ENCODE measurements around the gene FGF10.

Gene FGF10

DNA sequence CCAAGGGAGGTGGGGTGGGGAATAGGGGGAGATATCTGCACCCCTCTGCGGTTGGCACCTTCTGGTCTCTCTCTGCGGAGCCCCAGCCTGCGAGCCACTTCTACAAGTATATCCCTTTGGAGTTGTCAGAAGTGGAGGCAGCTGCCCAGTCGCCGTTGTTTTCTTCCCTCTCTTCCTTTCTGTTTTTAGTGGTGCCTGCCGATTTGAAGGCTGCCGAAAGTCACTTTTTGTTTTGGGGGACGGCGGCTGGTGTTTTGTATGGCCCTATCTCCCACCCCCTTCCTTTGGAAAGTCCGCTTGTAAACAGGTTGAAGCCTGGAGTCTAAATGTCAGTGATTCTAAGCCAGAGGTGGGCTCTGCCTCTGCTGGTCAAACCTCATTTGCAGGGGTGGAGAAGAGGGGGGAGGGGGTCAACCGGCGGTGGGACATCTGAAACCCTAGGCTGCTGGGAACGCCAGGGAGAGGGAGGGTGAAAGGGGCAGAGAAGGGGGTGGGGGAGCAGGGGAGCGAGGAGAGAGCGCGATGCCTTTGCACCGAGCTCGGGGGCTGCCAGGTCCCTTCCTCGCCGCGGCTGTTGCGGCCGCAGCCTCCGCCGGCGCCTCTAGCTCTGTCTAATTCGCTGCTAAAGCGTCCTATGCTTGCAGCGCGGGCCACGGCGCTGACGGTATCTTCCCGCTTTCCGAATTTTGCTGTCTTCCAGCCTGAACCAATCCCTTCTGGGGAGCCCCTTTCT is at the start of gene FGF10:
FGF10 (minus strand) TSS at position 331 of the 733 bp plus-strand sequence. CDS start 738 bp downstream, outside the sequence.
- H3K27ac ChIP-seq = no peak within 1 kb of the TSS
- no peak for TF ChIP-seq ZFX (IDR thresholded peaks at IDR 0.05; ENCODE audit: borderline replicate concordance)
- TF ChIP-seq, protein P1, sequence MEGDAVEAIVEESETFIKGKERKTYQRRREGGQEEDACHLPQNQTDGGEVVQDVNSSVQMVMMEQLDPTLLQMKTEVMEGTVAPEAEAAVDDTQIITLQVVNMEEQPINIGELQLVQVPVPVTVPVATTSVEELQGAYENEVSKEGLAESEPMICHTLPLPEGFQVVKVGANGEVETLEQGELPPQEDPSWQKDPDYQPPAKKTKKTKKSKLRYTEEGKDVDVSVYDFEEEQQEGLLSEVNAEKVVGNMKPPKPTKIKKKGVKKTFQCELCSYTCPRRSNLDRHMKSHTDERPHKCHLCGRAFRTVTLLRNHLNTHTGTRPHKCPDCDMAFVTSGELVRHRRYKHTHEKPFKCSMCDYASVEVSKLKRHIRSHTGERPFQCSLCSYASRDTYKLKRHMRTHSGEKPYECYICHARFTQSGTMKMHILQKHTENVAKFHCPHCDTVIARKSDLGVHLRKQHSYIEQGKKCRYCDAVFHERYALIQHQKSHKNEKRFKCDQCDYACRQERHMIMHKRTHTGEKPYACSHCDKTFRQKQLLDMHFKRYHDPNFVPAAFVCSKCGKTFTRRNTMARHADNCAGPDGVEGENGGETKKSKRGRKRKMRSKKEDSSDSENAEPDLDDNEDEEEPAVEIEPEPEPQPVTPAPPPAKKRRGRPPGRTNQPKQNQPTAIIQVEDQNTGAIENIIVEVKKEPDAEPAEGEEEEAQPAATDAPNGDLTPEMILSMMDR (IDR thresholded peaks at IDR 0.05) = peak; percentile 6; the same call in 1 of the 2 replicates

DNA sequence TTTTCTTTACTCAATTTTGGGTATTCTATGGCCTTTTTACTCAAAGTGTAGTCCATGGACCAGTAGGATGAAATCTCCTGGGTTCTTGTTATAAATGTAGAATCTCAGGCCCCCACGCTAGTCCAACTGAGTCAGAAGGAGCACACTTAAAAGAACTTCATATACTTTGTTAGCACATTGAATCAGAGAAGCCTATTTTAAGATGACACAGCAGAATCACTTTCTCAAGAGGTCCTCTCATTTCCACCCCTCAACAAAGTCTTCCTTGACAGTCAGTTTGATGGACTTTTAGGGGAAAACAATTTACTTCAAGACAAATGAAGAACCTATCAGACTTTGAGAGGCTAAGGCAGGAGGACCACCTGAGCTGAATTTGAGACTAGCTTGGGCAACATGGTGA is 37.7 kb upstream of the FGF10 start:
- H3K27ac ChIP-seq = no peak overlapping the region
- TF ChIP-seq, protein P1 (IDR thresholded peaks at IDR 0.05) = no peak
- no peak for TF ChIP-seq ZFX (IDR thresholded peaks at IDR 0.05; ENCODE audit: borderline replicate concordance)

DNA sequence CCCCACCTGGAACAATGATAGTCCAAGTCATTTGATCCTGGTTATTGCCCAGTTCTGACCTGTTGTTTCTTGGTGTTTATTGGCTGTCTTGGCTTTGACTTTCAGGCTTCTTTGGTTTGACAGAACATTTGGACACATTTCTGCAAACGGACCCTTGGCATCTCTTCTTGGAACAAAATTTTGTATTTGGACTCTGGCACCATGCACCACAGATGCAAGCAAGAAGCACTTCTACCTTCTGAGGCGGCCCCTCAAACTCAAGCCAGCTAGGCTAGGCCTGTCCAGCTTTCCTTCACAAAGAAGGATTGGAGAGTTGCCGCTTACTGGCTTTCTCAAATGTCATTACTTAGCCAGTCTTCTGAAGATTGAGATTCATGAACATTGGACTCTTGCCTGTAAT is 23.1 kb upstream of the FGF10 start:
- H3K27ac ChIP-seq = no peak overlapping the region
- no peak for TF ChIP-seq ZFX (IDR thresholded peaks at IDR 0.05; ENCODE audit: borderline replicate concordance)
- TF ChIP-seq, protein P1 (IDR thresholded peaks at IDR 0.05) = no peak

DNA sequence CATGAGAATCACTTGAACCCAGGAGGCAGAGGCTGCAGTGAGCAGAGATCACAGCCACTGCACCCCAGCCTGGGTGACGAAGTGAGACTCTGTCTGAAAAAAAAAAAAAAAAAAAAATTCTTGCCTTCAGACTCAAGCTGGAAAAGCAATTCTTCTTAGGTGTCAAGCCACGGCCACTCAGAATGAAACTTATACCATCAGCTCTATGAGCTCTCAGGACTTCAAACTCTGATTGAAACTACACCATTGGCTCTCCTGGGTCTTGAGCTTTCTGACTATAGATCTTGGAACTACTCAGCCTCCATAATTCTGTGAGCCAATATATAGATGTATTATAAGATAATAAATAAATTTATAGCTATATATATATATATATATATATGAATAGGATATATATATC is 12.9 kb upstream of the FGF10 start:
- no peak overlapping the region for H3K27ac ChIP-seq
- no peak for TF ChIP-seq ZFX (IDR thresholded peaks at IDR 0.05; ENCODE audit: borderline replicate concordance)
- TF ChIP-seq, protein P1 (IDR thresholded peaks at IDR 0.05) = no peak

DNA sequence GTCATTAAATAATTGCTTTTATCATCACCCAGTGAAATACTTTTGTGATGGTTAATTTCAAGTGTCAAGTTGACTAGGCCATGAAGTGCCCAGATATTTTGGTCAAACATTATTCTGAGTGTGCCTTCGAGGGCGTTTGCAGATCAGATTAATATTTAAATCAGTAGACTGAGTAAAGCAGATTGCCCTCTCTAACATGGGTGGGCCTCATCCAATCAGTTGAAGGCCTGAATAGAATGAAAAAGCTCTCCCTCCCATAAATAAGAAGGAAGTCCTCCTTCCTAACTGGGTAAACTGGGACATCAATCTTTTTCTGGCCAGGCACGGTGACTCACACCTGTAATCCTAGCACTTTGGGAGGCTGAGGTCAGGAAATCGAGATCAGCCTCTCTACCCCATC is 12.4 kb upstream of the FGF10 start:
- TF ChIP-seq, protein P1 (IDR thresholded peaks at IDR 0.05) = no peak
- no peak for TF ChIP-seq ZFX (IDR thresholded peaks at IDR 0.05; ENCODE audit: borderline replicate concordance)
- H3K27ac ChIP-seq = no peak overlapping the region

DNA sequence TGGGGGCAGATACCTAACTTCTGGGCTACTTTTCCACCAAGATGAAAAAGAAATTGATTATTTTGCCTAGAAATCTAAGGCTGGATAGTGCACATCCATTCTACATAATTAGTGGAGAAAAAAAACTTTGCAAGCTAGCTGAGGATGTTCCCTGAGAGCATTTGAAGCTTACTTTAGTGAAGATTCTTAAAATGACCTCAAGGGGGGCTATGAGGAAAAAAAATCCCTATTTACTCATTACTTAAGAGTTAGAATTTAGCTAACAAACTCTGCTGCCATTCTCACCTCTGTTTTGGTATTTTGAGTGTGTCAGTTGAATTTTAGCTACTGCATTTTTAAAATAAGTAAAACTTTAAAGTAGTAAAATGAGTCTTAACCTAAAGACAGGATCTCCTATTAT is 9.2 kb upstream of the FGF10 start:
- no peak overlapping the region for H3K27ac ChIP-seq
- TF ChIP-seq, protein P1 (IDR thresholded peaks at IDR 0.05) = no peak
- TF ChIP-seq ZFX (IDR thresholded peaks at IDR 0.05; ENCODE audit: borderline replicate concordance) = no peak

DNA sequence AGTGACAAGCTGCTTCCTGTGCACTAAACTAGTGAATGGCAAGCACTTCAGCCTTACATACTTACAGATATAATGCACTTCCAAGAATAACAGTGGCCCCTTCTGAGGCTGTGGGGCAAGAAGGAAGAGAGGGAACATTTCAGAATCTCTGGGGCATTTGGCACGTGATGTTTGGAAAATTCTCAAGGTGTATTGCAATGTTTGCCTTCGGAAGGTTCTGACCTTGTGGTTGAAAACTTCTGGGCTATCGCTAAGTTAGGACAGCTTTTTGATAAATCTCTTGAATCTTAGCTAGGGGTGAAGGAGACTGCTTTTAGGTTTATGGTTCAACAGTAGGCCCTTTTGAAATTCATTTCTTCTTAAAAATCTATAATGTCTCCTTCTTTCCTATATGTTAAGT is 7.1 kb upstream of the FGF10 start:
- TF ChIP-seq, protein P1 (IDR thresholded peaks at IDR 0.05) = no peak
- no peak for TF ChIP-seq ZFX (IDR thresholded peaks at IDR 0.05; ENCODE audit: borderline replicate concordance)
- no peak overlapping the region for H3K27ac ChIP-seq
